Measurements from ENCODE around the gene TMEM80.
"Not testable (repeated sequence)": the region's sequence is repeated elsewhere in the genome, so short reads cannot be mapped to it uniquely, and the experiment has no call there.

The TMEM80 gene

DNA sequence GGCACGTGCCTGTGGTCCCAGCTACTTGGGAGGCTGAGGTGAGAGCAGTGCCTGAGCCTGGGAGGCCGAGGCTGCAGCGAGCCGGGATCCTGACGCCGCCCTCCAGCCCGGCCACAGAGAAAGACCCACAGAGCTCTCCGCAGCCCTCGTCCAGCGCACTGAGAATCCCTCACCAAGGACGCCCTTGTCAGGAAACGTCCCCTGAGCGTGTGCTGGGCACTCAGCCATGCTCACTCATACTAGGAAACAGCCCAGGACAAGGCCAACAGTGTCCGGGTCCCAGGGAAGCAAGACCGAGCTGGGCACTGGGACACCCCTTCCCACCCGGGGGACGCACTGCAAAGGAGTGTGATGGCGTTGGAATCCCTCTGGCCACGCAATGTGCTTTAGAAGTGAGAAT lies 15.1 kb upstream of the TMEM80 start:
- no peak for DNase-seq

DNA sequence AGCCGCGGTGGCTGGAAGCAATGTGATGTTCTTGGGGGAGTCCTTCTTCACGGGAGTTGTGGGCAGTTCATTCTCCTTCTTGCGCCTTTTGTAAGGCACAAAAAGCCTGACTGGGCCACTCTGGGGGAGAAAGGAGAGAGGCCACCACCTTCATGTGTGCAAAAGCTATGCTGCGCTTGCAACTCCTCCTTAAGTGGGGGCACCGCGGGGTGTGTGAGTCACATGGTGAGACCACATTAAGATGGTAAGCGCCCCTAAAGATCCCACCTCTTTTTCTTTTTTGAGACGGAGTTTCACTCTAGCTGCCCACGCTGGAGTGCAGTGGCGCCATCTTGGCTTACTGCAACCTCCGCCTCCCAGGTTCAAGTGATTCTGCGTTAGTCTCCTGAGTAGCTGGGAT lies 14.6 kb upstream of the TMEM80 start:
- no peak for DNase-seq

- DNase-seq: no peak
These were observed 9.0 kb upstream of the TMEM80 start for GRCh38 chr11:686451-687243.

DNA sequence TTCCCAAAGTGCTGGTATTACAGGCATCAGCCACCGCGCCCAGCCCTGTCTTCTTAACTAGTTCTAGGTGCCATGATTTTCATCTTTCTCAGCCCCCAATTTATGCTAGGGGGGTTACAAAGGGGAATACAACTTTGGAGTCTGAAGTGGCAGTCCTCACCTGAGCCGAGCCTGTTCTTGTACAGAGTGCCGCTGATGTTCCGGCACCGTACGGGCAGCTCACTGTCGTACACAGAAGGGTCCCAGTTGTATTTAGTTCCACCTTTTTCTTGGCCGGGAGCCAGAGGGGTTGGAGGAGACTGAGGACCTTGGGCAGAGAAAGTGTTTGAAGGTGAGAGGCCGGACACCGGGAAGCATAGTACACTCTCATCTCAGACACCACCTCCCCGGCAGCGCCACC lies 7.9 kb upstream of the TMEM80 start:
- DNase-seq: no peak

- no peak for DNase-seq
These were observed 6.9 kb upstream of the TMEM80 start for GRCh38 chr11:688681-689080.

GRCh38 chr11:689625-690024 lies 6.0 kb upstream of the TMEM80 start:
- no peak for DNase-seq

GRCh38 chr11:690244-690643 lies 5.4 kb upstream of the TMEM80 start:
- DNase-seq: not testable (repeated sequence)

DNA sequence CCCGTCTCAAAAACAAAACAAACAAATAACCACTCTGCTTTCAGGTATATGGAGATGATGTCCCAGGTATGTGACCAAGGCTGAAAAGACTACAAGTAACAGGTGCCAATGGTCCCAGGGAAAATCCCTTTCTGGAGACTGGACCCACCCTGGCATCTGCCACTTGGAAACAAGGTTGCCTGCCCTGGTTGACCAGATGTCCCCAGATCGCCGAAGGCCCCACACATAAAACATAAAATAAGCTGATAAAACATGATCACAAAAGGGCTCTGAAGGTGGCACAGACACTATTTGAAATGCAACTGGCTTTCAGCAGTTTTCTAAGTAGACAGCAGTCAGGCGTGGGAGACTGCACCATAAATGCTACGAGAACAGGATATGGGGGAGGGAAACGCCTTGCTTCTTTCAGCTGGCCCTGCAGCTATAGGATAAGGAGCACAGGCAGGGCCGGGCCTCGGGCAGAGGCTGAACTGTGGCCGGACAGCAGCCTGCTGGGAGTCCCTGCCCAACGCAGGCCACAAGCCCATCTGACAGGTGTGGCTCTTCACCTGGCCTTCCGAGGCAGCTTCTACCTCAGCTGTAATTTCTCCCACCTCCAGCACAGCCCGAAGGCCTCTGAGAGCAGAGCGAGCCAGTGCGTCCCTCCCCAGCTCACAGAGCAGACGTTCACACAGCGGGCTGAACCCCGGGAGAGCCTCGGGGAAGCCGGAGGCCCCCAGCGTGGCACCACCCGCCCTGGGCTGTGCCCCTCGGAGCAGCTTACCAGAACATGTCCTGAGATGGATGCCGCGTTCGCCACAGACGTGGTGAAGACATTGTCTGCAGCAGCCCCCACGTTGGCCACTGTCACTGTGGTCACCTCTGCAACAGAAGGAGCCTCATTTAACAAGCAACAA lies 4.6 kb upstream of the TMEM80 start:
- DNase-seq: peak; percentile 36

DNA sequence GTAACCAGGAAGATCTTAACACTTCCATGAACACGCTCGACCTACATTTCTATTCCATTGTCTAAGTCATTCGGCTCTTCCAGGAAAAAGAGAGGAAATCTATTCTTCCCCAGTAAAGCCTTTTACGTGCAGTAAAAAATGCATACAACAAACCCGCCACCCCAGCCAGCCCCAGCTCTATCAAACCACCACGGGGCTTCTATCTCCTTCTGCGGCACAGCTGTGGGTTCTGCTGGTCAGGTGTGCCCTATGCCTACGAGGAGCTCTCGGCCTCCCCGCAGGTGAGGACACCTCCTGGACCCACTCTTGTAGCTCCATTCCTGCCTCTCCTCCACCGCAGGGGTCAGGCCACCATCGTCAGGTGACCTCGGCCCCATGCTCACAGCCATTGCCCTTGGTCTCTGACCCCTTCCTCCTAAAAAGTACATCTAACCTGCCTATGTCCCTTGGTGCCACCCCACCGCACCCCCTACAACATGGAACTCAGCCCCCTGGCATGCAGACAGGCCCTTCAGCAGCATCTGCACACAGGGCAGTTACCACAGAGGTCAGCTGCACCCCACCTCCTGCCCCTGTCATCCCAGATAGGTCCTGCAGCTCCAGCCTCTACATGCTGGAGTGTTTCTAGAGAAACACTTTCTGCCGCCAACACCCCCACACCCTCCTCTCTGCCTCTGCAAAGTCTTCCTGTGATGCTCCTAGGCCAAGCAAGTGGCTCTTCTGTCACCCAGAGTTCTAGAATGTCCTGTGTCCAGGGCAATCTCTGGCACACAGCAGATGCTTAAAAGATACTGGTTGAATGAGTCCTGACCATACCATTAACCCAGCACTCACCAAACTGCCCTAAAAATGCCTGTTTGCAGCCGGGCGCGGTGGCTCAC lies 3.7 kb upstream of the TMEM80 start:
- DNase-seq: no peak

- DNase-seq: peak; percentile 29
These were observed 2.7 kb upstream of the TMEM80 start for GRCh38 chr11:692824-693414.

GRCh38 chr11:693415-693831 lies 2.2 kb upstream of the TMEM80 start:
- DNase-seq: no peak

- peak; percentile 16 for DNase-seq
These were observed 1.6 kb upstream of the TMEM80 start for GRCh38 chr11:693887-694562.

DNA sequence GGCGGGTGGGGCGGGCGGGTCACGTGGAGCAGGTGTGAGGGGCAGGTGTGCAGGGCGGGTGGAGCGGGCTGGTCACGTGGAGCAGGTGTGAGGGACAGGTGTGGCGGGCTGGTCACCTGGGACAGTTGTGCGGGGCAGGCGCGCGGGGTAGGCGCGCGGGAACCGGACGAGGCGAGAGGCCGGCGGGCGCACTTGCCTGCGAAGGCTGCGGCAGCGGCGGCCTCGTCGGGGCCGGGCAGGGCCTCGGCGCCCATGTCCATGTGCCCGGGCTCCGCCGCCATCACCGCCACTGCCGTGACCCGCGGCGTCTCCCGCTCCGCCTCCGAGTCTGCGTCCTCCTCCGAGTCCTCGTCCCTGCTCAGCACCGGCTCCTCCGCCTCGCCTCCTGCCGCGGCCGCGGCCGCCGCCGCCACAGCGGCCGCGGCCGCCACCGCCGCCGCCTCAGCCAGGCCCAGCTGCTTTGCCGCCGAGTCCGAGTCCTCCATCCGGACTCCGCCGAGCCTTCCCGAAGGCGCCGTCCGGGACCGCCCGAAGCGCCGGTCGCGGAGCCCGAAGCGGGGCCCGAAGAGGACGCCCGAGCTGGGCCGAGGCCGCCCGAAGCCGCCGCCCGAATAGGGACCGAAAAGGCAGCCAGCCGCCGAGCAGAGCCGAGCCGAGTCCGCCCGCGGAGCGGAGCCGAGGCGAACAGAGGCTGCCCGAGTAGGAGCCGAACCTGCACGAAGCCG lies 891 bp upstream of the TMEM80 start, which contains the start of gene DEAF1:
DEAF1 (minus strand) TSS at position 660 of the 725 bp plus-strand sequence; CDS start at position 485, 175 bp downstream.
- peak; percentile 99 for DNase-seq

DNA sequence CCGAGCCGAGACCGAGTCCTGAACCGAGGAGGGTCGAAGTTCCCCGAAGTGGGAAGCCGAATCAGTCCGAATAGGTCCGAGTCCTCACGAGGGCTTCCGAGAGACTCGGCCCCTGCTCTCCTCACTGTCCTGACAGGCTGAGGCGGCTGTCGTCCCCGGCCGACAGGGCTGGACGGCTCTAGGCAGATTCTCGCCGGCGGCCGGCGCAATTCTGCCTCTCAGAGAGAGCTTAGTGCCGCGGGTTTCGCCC lies 403 bp upstream of the TMEM80 start:
- no peak for DNase-seq

- no peak for DNase-seq
These were observed 1.4 kb downstream of the TMEM80 start for GRCh38 chr11:696955-697491.

- no peak for DNase-seq
These were observed 2.2 kb downstream of the TMEM80 start for GRCh38 chr11:697811-698311.

DNA sequence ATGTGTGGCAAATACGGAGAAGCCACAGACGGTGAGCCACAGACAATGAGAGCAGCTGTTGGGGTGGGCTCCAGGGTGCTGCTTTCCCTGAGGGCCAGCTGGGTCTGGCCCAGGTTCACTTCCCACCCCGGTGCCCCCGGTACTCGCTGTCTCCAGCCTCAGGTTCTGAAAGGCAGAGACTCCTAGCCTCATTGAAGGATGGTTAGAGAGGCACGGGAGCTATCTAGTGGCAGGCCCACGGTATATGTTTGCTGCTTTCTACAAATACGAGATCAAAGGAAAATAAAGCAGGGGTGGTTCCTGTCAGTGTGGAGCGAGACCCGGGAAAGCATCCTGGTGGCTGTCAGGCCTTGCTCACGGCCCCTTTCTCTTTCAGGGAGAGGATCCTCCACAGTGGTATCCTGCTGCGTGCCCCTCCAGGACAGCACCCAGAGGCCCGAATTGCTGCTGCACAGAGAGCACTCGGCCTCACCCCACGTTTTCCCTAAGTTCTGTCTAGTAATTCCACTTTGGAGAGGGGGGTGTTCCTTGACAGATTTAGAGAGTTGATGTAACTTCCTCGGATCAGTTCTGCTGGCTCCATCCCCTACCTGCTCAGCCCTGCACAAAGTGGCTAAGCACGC lies 3.0 kb downstream of the TMEM80 start:
- DNase-seq: no peak

DNA sequence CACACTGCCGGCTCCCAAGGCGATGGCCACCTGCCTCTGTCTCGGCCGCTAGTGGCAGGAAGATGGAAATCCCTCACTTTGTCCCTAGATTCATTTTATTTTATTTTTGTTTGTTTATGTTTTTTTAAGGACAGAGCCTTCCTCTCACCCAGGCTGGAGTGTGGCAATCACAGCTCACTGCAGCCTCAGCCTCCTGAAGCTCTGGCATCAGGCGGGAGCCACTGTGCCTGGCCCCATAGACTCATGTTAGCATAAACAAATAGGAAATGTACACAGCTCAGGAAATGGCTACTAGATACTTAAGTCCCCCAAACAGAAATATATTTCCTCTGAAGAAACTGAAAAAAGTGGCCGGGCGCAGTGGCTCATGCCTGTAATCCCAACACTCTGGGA lies 3.5 kb downstream of the TMEM80 start:
- no peak for DNase-seq

DNA sequence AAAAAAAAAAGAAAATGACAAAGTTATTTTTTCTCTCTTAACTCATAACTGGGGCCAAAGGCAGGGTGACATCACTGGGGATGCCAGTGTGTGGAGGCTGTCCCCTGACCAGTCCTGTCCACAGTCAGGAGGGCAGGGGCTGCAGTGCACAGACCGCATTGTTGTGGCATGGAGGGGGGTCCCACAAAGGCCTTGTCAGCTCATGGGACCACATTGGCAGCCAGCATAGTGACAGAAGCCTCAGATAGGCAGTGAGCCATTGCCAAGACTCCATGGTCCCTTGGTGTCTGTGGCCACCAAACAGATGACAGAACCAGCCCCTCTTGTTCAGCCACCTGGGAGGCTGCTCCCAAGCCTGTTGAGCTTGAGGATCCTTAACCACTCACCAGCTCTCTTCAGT lies 4.1 kb downstream of the TMEM80 start:
- DNase-seq: no peak

- DNase-seq: no peak
These were observed 6.3 kb downstream of the TMEM80 start for GRCh38 chr11:701741-702461.

Data from CD4-positive, alpha-beta T cell treated with Interleukin-6 for 4 hours (primary cell).